ENCODE data around the gene NRG2. TPM values are rescaled to one million over a fixed set of nuclear protein-coding genes. Genes with fewer than 3 reads are reported as not detected.

NRG2 gene
- total RNA-seq, 4 donors from 2014 or later, result 5.3 to 8.8 (median 7.5) TPM

DNA sequence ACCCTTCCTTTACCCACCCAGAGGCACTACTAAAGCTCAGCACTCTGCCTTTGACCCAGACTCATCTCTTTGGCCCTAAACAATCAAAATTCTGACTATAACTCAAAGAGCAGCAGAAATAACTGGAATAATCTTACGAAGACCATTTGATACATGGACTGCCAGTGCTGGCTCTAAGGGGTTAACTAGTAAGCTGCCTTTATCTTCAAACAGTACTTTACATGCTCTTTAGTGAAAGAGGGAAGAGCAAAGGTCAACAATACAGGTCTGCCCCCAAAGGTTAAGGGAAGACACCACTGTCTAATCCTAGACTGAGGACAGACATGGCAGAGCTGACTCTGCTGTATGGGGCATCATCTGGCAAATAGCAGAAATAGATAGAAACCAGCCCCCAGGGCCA is 45.8 kb downstream of the NRG2 start:
- intact Hi-C loops (cut with DNase I; ENCODE audit: low total_unique reads), result no loop called here
- WGBS, 2 donors, result 89 to 100% methylated on average over 1 of the region's 1 CpG
- H3K4me3 ChIP-seq (ENCODE audit: low read depth, poor library complexity, severe bottlenecking), result no peak overlapping the region
- TF ChIP-seq POLR2A (IDR thresholded peaks at IDR 0.05), result no peak
- TF ChIP-seq, protein P1, sequence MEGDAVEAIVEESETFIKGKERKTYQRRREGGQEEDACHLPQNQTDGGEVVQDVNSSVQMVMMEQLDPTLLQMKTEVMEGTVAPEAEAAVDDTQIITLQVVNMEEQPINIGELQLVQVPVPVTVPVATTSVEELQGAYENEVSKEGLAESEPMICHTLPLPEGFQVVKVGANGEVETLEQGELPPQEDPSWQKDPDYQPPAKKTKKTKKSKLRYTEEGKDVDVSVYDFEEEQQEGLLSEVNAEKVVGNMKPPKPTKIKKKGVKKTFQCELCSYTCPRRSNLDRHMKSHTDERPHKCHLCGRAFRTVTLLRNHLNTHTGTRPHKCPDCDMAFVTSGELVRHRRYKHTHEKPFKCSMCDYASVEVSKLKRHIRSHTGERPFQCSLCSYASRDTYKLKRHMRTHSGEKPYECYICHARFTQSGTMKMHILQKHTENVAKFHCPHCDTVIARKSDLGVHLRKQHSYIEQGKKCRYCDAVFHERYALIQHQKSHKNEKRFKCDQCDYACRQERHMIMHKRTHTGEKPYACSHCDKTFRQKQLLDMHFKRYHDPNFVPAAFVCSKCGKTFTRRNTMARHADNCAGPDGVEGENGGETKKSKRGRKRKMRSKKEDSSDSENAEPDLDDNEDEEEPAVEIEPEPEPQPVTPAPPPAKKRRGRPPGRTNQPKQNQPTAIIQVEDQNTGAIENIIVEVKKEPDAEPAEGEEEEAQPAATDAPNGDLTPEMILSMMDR (IDR thresholded peaks at IDR 0.05), result no peak
- no peak for DNase-seq (ENCODE audit: low spot score in 2 of 2)

DNA sequence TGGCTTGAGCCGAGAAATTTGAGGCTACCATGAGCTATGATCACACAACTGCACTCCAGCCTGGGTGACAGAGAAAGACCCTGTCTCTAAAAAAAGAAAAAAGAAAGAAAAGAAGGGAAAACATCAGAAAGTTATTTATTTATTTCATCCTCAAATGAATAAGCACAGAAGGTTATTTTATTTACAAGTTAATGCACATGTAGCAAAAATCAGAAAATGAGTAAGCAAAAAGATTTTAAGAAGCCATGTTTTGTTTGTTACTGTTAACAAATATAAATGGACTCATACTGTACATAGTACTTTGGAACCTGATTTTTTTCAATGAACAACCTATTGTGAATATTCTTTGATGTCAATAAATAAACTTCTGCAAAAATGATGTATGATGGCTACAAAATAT is 47.2 kb downstream of the NRG2 start:
- 83 to 98% methylated on average over 1 of the region's 1 CpG for WGBS, 2 donors
- TF ChIP-seq, protein P1 (IDR thresholded peaks at IDR 0.05), result no peak
- TF ChIP-seq POLR2A (IDR thresholded peaks at IDR 0.05), result no peak
- H3K4me3 ChIP-seq (ENCODE audit: low read depth, poor library complexity, severe bottlenecking), result no peak overlapping the region
- no peak for DNase-seq (ENCODE audit: low spot score in 2 of 2)
- intact Hi-C loops (cut with DNase I; ENCODE audit: low total_unique reads), result no loop called here

DNA sequence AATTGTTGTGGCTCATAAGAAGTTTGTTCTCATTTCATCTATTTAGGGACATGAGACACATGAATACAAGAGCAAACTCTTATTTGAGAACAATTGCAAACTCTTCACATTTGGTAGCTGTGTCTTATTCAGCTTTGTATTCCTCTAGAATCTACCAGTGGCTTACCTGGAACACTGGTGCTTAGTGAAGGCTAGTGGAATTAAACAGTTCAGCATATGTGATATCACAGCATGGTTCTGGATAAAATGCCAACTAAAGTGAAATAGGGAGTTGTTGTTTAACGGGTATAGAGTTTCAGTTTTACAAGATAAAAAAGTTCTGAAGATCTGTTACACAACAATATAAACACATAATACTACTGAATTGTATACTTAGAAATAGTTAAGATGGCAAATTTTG is 48.9 kb downstream of the NRG2 start:
- WGBS, 2 donors, result 78 to 86% methylated on average over 1 of the region's 1 CpG
- DNase-seq (ENCODE audit: low spot score in 2 of 2), result no peak
- intact Hi-C loops (cut with DNase I; ENCODE audit: low total_unique reads), result no loop called here
- no peak for TF ChIP-seq POLR2A (IDR thresholded peaks at IDR 0.05)
- TF ChIP-seq, protein P1 (IDR thresholded peaks at IDR 0.05), result no peak
- no peak overlapping the region for H3K4me3 ChIP-seq (ENCODE audit: low read depth, poor library complexity, severe bottlenecking)

DNA sequence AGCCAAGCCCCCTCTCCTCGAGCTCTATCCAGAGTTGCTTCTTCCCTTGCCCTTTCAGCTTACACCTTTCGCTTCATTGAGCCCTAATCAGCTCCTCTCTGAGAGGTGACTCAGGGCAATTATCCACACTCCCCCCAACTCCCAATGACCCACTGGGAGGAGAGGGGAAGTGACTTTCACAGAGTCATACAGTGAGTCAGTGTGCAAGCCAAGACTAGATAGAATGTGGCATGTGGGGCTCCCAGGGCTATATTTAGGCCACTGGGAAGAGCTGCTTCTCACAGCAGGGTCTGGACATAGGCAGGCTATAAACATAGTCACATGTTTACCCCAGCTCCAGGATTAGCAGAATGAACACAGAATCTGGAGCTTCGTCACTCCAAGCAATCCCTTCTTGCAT is 57.4 kb downstream of the NRG2 start:
- no peak for DNase-seq (ENCODE audit: low spot score in 2 of 2)
- intact Hi-C loops (cut with DNase I; ENCODE audit: low total_unique reads), result no loop called here
- H3K4me3 ChIP-seq (ENCODE audit: low read depth, poor library complexity, severe bottlenecking), result no peak overlapping the region
- WGBS, 2 donors, result 73 to 78% methylated on average over 3 of the region's 3 CpGs
- TF ChIP-seq, protein P1 (IDR thresholded peaks at IDR 0.05), result no peak
- TF ChIP-seq POLR2A (IDR thresholded peaks at IDR 0.05), result no peak

DNA sequence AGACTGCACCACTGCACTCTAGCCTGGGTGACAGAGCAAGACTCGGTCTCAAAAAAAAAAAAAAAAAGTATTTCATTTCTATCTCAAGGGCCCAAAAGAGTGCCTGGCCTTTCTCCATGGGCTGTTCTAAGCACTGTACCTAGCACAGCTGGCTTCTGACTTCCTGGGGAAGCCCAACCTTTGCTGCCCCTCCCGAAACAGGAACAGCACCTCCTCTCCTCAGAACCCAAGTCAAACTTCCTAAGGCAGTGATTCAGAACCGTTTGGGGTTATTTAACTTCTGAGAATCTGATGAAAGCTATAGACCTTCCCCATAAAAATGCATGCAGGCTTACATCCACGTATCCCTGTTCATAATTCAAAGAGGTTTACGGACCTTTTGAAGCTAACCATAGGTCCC is 57.8 kb downstream of the NRG2 start:
- WGBS, 2 donors, result 45 to 54% methylated on average over 5 of the region's 5 CpGs
- TF ChIP-seq POLR2A (IDR thresholded peaks at IDR 0.05), result no peak
- TF ChIP-seq, protein P1 (IDR thresholded peaks at IDR 0.05), result no peak
- intact Hi-C loops (cut with DNase I; ENCODE audit: low total_unique reads), result no loop called here
- no peak for DNase-seq (ENCODE audit: low spot score in 2 of 2)
- H3K4me3 ChIP-seq (ENCODE audit: low read depth, poor library complexity, severe bottlenecking), result no peak overlapping the region

DNA sequence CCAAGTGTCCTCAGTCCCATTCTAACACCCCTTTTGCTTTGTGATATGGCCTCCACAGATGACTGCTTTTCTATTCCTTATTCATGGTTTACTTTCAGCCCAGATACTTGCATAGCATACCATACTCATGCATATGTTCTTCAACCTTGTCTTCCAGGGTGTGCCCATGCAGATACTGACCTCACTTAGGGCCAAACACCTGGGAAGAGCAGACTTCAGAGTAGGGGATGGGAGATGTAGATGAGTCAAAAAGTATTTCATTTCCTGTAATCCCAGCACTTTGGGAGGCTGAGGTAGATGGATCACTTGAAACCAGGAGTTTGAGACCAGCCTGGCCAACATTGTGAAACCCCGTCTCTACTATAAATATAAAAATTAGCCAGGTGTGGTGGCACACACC is 58.3 kb downstream of the NRG2 start:
- intact Hi-C loops (cut with DNase I; ENCODE audit: low total_unique reads), result no loop called here
- WGBS, 2 donors, result 95 to 96% methylated on average over 1 of the region's 1 CpG
- TF ChIP-seq, protein P1 (IDR thresholded peaks at IDR 0.05), result no peak
- H3K4me3 ChIP-seq (ENCODE audit: low read depth, poor library complexity, severe bottlenecking), result no peak overlapping the region
- DNase-seq (ENCODE audit: low spot score in 2 of 2), result no peak
